AG09319 (cell line): ENCODE data around the gene CDAN1.

Experiments used
- DNase-seq: peaks from one replicate; pipeline ENCODE4 v3.0.0-alpha.2; 2010; ENCODE audit warnings: low read depth; ENCODE audit errors: extremely low read depth
- CTCF ChIP-seq: IDR thresholded peaks from 2 replicates; pipeline ENCODE4 v1.5.1; 2011; ENCODE audit warnings: low read depth, mild to moderate bottlenecking, inconsistent platforms, low read length, moderate library complexity

Gene CDAN1

GRCh38 chr15:42742149-42742548, 5.2 kb upstream of the CDAN1 start:
- no peak for DNase-seq
- no peak for TF ChIP-seq CTCF

GRCh38 chr15:42741710-42742109, 4.8 kb upstream of the CDAN1 start:
- TF ChIP-seq CTCF: peak; percentile 7

GRCh38 chr15:42737529-42738328, 801 bp upstream of the CDAN1 start:
- TF ChIP-seq CTCF: peak; percentile 3; the same call in 1 of the 2 replicates
- DNase-seq: no peak

More at GRCh38 chr15:42741710-42742109, 4.8 kb upstream of the CDAN1 start:
- no peak for DNase-seq

DNA sequence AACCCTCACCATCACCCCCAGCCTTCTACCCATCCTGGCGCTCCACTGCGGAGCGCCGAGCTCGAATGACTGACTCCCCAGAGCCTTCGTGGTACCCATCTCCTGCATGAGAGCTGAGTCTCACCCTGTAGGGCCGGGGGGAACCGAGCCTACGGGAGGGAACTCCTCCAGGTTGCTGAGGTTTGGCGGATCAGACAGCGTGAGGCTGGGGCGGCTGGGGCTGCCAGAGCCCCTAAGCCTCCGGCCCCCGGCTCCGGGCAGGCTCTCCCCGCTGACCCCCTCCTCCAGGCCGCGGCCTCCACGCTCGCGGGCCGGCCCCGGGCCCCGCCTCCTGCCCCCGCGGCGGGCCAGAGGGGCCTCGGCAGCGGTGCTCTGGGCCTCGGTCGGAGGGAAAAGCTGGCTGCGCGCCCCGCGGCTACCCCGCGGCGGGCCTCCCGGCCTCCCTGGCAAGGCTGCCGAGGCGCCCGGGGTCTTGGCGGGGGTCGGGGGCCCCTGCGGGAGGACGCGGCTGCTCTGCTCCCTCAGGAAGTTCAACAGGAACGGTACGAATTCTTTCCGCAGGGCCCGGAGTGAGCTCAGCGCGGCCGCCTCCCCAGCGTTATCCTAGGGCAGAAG, 643 bp downstream of the CDAN1 start:
- TF ChIP-seq CTCF: no peak
- DNase-seq: no peak

DNA sequence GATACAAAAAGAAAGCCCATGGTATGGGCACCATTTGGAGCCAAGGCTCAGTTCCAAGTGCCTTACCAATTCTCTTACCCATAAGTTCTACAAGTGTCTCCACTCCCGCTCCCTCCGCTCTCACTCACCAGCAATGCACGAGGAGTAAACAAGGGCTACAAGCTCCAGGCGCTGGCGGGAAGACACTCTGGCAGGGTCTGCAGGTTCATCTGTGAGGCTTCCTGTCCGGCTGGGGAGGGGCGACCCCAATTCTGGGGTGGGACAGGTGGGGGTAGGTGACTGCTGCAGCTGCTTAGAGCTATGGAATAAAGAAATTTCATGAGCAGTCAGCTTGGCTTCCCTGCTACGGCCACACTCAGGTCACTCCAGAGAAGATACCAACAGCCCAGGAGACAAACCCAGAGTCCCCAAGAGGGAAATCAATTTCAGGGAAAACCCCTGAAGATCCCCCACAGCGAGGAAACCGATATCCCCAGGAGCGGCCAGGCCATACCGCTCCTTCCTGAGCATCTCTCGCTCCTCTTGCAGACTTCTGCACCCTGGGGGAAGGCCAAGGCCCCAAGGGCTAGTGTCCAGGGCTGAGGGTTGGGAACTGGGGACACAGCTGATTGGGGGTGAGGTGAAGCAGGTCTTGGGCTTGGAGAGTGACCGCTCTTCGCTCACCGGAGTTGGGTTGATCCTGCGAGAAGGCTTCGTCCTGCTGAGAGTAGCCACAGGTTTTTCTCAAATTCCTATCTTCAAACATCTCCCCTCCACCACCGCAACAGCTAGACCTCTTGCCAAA, 1.4 kb downstream of the CDAN1 start:
- DNase-seq: no peak
- no peak for TF ChIP-seq CTCF

DNA sequence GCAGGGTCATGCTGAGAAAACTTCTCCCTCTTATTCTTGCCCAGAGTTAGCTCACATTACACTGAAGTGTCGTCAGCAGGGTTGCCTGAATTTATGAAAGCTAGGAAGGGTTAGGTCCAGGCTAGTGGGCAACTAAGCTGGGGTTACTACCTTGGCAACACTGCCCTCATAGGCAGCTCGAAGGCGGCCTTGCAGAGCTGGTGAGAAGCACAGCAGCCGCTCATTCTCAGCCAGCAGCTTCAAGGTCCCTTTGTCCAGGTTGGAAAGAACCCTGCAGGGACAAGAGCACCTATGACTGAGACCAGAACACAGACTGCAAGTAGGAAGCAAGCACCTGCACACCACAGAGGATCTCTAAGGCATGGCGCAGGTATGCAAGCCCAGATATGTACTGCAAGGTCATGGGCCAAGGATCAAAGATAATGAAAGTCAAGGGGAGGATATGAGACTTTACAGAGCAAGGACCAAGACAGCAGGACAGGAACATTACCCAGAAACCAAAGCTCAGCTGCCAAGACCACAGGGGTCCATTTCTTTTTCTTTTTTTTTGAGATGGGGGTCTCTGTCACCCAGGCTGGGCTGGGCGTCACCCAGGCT, 2.8 kb downstream of the CDAN1 start:
- DNase-seq: no peak
- no peak for TF ChIP-seq CTCF

DNA sequence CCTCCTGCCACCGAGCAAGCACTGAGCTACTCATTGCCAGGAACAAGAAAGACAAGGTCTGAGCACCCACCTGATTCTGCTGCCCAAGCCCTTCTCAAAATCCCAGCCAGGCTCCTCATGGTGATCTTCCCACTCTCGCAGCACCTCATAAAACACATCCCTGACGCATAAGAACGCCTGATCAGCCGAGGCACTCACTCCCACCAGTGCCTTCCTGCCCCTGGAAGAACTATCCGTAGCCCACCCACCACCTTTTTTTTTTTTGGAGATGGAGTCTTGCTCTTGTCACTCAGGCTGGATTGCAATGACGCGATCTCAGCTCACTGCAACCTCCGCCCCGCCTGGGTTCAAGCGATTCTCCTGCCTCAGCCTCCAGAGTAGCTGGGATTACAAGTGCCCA, 3.9 kb downstream of the CDAN1 start:
- TF ChIP-seq CTCF: no peak
- DNase-seq: no peak
